Metanephros (tissue), 1 donor: ENCODE data around the gene CEP162. TPM values are rescaled to one million over a fixed set of nuclear protein-coding genes. Genes with fewer than 3 reads are reported as not detected.

ENCODE experiments used
- total RNA-seq: library from RNA; depleted of rRNA; stranded (reverse); fragments of >200 nt; gene quantifications from one replicate; pipeline ENCODE4 v1.2.3, GENCODE V29; 2014

CEP162 gene, protein sequence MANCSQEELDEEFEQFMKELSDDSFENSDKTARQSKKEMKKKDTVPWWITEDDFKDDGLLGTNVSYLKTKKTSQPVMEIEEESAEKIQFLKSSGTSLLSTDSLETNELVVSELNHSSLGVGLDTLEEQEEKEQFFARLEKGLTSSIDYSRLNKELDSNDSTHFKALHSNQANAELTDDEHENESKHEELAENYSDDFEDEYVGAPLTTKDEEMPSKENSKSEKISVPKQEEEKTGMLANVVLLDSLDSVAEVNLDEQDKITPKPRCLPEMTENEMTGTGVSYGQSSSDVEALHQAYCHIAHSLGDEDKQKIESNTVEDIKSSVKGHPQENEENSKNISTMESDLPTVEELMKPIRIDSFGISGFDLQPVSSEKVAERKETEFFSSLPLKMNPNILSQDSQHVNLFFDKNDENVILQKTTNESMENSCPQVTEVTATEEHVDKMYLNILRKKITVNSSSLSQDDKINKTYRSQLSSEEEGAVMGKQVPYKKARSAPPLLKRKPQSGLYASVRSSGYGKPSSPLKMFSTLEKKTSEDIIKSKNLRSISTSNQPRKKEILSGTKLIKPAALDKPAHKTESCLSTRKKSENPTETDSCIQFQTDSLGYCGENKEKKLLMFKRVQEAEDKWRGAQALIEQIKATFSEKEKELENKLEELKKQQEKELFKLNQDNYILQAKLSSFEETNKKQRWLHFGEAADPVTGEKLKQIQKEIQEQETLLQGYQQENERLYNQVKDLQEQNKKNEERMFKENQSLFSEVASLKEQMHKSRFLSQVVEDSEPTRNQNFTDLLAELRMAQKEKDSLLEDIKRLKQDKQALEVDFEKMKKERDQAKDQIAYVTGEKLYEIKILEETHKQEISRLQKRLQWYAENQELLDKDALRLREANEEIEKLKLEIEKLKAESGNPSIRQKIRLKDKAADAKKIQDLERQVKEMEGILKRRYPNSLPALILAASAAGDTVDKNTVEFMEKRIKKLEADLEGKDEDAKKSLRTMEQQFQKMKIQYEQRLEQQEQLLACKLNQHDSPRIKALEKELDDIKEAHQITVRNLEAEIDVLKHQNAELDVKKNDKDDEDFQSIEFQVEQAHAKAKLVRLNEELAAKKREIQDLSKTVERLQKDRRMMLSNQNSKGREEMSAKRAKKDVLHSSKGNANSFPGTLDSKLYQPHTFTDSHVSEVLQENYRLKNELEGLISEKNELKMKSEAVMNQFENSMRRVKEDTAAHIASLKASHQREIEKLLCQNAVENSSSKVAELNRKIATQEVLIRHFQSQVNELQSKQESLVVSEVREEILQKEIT (N-terminal part only)
- total RNA-seq = 8.8 TPM

DNA sequence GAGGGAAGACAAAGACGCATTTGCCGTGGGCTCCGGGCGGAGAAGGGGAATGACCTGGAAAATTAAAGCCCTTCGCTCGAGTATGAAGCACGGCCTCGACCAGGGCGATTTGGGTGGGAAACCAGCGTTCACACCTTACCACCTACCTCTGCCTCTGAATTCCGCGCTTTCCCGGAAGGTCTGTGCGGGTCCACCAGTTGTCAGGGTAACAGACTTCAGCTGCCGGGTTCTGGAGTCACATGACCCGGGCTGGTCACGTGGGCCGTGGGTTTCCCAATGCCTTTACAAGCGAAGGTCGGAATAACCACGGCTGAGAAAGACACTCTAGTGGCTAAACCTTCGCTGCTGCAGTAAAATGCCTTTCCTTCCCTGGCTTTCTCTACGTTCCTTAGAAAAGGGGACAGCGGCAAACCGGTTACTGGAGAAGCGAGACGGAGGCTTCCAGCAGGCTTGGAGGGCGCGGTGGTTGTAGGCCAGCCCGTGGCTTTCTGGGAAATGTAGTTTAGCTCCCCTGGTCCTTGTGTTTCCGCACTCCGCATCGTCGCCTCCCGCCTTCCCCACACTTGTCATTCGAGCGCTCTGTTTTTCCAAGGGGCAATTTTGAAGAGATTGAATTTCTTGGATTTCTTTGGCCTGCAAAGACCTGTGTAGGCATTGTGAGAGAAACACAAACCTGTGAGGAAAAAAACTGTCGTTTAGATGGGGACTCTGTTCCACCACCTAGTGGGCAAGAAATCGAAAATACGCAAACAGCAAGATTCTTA is at the start of gene CEP162:
Gene CEP162, minus strand, starts transcription at position 210 of the 764 bp plus-strand sequence. CDS start 1,250 bp downstream, outside the sequence.

Other genes starting within 250 kb of the CEP162 start
- gene MRAP2, start 193.9 kb downstream of the CEP162 start, total RNA-seq = 4.7 TPM